ENCODE data around the gene ZMYND12.

GRCh38 chr1:42417166-42417565 is 38.7 kb downstream of the ZMYND12 start:
- TF ChIP-seq, protein P1, sequence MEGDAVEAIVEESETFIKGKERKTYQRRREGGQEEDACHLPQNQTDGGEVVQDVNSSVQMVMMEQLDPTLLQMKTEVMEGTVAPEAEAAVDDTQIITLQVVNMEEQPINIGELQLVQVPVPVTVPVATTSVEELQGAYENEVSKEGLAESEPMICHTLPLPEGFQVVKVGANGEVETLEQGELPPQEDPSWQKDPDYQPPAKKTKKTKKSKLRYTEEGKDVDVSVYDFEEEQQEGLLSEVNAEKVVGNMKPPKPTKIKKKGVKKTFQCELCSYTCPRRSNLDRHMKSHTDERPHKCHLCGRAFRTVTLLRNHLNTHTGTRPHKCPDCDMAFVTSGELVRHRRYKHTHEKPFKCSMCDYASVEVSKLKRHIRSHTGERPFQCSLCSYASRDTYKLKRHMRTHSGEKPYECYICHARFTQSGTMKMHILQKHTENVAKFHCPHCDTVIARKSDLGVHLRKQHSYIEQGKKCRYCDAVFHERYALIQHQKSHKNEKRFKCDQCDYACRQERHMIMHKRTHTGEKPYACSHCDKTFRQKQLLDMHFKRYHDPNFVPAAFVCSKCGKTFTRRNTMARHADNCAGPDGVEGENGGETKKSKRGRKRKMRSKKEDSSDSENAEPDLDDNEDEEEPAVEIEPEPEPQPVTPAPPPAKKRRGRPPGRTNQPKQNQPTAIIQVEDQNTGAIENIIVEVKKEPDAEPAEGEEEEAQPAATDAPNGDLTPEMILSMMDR (conservative IDR thresholded peaks at IDR 0.05; ENCODE audit: low read depth, low read length): no peak
- no peak for TF ChIP-seq EZH2 (IDR thresholded peaks at IDR 0.05; ENCODE audit: borderline replicate concordance, low read depth, low read length, poor library complexity, severe bottlenecking)

Measured in A673 (cell line).